ENCODE data around the gene INPPL1.
A peak's percentile ranks its signal among the peaks of the same experiment; 100 is the strongest.
"Not testable (repeated sequence)": the region's sequence is repeated elsewhere in the genome, so short reads cannot be mapped to it uniquely, and the experiment has no call there.

The INPPL1 gene

GRCh38 chr11:72224564-72225410, at the start of gene INPPL1:
Gene INPPL1 (plus strand): TSS chr11:72224767. CDS start chr11:72224985, 218 bp downstream.
- DNase-seq (ENCODE audit: low spot score): peak; percentile 69

- no peak for DNase-seq (ENCODE audit: low spot score)
Measured at GRCh38 chr11:72177656-72178055, 46.9 kb upstream of the INPPL1 start.

- DNase-seq (ENCODE audit: low spot score): no peak
Measured at GRCh38 chr11:72179049-72179803, 45.3 kb upstream of the INPPL1 start.

- no peak for DNase-seq (ENCODE audit: low spot score)
Measured at GRCh38 chr11:72179804-72180396, 44.7 kb upstream of the INPPL1 start.

GRCh38 chr11:72180892-72181552, 43.5 kb upstream of the INPPL1 start:
- DNase-seq (ENCODE audit: low spot score): not testable (repeated sequence)

- peak; percentile 41 for DNase-seq (ENCODE audit: low spot score)
Measured at GRCh38 chr11:72181553-72181958, 43.0 kb upstream of the INPPL1 start.

- no peak for DNase-seq (ENCODE audit: low spot score)
Measured at GRCh38 chr11:72188267-72188666, 36.3 kb upstream of the INPPL1 start.

GRCh38 chr11:72189455-72190250, 34.9 kb upstream of the INPPL1 start:
- DNase-seq (ENCODE audit: low spot score): peak; percentile 32

- no peak for DNase-seq (ENCODE audit: low spot score)
Measured at GRCh38 chr11:72190631-72191071, 33.9 kb upstream of the INPPL1 start.

- DNase-seq (ENCODE audit: low spot score): no peak
Measured at GRCh38 chr11:72191961-72192381, 32.6 kb upstream of the INPPL1 start, which contains the start of gene FOLR1. Gene FOLR1 (plus strand): TSS chr11:72192140. CDS start chr11:72192174, 34 bp downstream.

- no peak for DNase-seq (ENCODE audit: low spot score)
Measured at GRCh38 chr11:72195518-72196270, 28.9 kb upstream of the INPPL1 start.

GRCh38 chr11:72201445-72201844, 23.1 kb upstream of the INPPL1 start:
- not testable (repeated sequence) for DNase-seq (ENCODE audit: low spot score)

GRCh38 chr11:72202571-72202970, 22.0 kb upstream of the INPPL1 start:
- DNase-seq (ENCODE audit: low spot score): no peak

- DNase-seq (ENCODE audit: low spot score): no peak
Measured at GRCh38 chr11:72203163-72203562, 21.4 kb upstream of the INPPL1 start.

- DNase-seq (ENCODE audit: low spot score): no peak
Measured at GRCh38 chr11:72204886-72205285, 19.7 kb upstream of the INPPL1 start.

GRCh38 chr11:72206794-72207193, 17.8 kb upstream of the INPPL1 start:
- DNase-seq (ENCODE audit: low spot score): not testable (repeated sequence)

GRCh38 chr11:72208281-72208680, 16.3 kb upstream of the INPPL1 start:
- DNase-seq (ENCODE audit: low spot score): no peak

GRCh38 chr11:72209101-72209500, 15.5 kb upstream of the INPPL1 start:
- no peak for DNase-seq (ENCODE audit: low spot score)

- DNase-seq (ENCODE audit: low spot score): no peak
Measured at GRCh38 chr11:72216638-72217037, 7.9 kb upstream of the INPPL1 start, which contains the start of gene FOLR2. Gene FOLR2 (plus strand): TSS chr11:72216794. CDS start chr11:72218585, 1,791 bp downstream.

- DNase-seq (ENCODE audit: low spot score): peak; percentile 1
Measured at GRCh38 chr11:72217841-72218240, 6.7 kb upstream of the INPPL1 start.
